NCI-H446 treated with DMSO at 0.1 percent for 48 hours (cell line): Measurements from ENCODE around the gene CDC42BPG.

Experiments
- DNase-seq: peaks from one replicate; lab custom pipeline; 2025; lab: John Stamatoyannopoulos, UW

Gene CDC42BPG

DNA sequence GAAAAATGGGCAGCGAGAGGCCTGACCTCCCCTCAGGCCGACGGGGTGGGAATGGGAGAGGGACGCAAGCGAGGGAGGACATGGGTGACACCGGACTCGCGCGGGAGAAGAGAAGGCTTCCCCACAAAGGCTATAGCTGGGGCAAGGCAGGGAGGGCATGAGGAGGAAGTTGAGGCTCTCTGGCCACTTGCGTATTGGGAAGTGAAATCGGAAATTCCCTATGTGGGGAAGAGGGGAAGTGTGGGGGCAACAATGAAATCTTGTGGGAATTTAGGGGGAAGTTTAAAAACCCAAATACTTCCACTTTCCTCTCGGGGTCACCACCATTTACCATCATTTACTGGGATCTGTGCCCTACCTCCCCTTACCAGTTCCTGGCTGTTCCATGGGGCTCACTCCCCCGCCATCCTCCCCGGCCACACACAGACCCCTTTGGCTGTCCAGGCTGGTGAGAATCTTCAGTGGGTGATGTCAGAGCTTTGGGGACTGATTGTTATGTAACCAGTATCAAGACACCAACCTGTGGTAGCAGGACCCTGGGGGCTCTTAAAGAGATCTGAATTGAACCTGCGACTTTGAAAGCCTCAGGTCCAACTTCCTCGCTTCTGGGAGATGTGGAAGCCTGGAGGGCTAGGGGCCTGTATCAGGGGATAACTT lies 34.9 kb upstream of the CDC42BPG start:
- no peak for DNase-seq

DNA sequence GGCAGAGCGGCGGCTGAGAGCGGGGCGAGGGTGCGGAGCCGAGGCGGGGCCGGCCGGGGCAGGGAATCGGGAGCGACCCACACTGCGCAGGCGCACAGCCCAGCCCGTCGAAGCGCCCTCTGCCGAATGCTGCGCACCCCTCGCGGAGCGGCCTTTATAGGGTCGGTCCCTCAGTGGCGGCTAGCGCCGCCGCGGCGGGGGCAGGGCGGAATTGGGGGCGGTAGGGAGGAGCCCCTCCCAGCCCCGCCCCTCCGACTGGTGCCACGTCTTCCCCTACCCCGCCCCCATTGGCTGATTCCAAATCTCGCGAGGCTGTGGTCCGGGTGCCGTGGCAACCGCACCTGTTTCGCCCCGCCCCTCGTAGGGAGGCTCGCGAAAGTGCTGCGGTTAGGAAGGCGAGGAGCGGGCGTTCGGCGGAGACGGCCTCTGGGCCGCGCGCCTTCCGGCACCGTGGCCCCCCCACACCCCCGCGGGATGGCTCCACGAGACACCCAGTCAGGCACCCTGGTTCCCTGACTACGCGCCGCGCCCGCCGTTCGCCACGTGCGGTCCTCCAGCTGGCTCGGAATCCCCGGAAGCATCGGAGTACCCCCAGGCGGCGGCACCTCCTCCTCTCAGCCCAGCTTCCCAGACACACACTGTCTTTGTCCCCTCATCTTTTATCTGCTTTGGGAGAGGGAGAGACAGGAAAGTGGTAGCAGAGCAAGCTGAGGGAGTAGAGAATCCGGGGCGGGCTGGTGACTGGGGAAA lies 34.2 kb upstream of the CDC42BPG start, which contains the start of gene EHD1:
Gene EHD1 (minus strand): TSS at position 128 of the 750 bp plus-strand sequence. CDS start 157 bp downstream, outside the sequence.
- peak; percentile 93 for DNase-seq

DNA sequence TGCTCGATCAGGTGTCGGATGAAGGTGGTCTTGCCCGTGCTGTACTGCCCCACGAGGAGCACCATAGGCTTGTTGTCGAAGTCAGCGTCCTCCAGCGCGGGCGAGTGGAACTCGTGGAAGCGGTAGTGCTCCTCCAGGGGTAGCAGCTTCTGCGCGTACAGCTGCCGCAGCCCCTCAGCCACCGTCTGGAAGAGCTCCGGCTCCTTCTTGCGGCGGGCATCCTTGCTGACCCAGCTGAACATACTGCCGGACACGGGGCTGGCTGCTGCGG lies 33.7 kb upstream of the CDC42BPG start:
- no peak for DNase-seq

DNA sequence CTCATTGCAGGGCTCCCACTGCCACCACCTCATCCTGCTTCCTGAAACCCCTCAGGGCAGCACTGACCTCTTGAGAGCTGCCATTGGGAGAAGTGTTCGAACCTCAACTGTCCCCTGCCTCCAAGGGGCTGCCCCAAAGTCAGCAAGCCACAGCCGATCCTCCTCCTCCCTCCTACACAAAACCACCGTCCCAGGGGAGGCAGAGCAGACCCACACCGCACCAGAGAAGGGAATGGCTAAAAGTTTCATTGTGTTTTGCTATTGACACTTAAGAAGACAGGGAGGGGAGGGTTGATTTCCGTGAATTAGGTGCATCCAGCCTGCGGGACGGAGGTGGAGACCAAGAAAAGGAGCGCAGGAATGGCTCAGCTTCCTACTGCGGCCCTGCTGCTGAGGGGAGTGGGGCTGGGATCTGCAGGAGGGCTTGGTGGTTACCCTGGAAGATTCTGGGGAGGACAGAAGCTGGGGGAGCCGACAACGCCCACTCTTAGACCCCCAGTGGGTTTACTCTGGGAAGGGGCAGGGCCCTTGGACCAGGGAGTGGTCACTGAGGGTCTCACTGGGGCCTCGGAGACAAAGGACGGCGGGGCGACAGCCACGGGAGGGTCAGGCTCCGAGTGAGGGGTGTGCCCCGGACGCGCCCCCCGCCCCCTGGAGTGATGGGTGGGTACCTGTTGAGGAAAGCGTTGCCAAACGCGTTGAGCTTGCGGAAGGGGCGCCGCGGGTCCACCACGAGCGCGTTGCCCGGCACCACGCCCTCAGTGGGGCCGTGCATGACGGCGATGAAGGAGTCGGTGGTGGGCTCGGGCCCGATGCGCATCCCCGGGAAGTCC lies 33.2 kb upstream of the CDC42BPG start:
- DNase-seq = no peak

DNA sequence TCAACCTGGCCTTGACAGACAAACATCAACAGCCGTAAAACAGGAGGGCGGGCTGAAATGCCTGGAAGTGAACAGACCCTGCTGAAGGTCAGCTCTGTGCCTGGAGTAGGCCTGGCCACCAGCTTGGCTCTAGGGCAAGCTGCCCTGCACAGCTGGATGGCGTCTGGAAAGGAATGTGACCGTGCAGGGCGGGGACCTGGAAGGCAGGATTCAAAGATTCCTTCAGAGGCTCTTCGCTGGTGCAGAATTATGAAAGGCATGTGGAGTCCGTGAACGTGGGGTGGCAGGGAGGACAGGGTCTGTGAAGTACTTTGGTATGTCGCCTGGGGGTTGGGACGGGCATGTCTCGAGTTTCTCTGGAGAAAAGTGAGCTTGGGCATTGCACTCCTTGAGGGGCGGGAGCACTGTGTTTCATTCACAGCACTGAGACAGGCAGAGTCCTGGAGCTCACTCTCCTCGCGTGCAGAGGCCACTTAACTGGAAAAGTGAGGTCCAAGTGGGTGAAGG lies 32.4 kb upstream of the CDC42BPG start:
- DNase-seq = no peak

DNA sequence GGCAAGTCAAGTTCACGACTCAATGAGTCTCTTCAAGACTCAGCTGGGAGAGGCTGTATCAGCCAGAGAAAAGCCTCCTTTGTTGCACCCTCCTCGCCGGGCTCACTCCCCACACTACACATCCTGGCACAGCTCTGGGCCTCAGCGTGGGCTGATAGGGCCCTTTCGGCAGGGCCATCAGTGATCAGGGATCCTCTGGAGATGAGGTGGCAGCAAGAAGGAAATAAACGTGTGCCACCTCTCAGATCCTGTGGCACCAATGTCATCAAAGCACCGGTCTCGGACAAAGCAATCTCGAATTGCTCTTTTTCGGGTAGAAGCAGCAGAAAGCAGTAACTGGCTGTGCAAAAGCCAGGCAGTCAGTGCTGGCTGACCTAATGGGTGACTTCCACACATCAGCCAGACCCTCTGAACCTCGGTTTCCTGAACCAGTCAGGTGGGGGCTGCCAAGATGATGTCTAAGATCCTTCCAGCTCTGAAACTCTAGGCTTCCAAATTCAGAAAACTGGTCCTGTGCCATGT lies 31.8 kb upstream of the CDC42BPG start:
- no peak for DNase-seq

DNA sequence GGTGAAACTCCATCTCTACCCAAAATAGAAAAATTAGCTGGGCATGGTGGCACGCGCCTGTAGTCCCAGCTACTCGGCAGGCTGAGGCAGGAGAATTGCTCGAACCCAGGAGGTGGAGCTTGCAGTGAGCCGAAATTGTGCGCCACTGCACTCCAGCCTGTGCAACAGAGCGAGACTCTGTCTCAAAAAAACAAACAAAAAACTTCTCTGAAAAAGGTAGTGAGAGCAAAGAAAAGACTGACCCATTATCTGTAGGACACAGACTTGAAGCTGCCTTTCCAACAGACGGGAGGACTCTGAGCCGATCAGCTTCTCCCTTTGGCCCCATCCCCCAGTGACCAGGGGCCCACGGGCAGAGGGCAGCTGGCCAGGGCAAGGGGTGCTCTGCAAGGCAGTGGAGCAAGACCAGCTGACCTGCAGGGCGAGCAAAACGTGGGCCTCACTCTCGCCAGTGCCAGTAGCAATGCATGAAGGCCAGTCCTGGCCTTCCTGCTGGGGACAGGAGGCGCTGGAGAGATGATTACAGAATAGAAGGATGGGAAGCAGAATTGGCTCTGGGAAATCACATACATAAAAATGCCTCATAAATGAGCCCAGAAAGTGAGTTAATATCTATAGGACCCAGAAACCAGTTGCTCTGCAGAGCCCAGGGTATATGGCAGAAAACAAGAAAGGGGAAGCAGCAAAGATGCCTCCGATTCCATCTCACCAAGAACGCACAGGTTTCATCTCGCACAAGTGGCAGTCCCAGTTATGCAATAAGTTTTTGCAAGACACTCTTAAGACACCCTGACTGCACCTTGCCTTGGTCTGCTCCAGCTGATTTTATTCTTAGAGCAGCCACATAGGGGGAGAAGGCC lies 31.1 kb upstream of the CDC42BPG start:
- DNase-seq = no peak

DNA sequence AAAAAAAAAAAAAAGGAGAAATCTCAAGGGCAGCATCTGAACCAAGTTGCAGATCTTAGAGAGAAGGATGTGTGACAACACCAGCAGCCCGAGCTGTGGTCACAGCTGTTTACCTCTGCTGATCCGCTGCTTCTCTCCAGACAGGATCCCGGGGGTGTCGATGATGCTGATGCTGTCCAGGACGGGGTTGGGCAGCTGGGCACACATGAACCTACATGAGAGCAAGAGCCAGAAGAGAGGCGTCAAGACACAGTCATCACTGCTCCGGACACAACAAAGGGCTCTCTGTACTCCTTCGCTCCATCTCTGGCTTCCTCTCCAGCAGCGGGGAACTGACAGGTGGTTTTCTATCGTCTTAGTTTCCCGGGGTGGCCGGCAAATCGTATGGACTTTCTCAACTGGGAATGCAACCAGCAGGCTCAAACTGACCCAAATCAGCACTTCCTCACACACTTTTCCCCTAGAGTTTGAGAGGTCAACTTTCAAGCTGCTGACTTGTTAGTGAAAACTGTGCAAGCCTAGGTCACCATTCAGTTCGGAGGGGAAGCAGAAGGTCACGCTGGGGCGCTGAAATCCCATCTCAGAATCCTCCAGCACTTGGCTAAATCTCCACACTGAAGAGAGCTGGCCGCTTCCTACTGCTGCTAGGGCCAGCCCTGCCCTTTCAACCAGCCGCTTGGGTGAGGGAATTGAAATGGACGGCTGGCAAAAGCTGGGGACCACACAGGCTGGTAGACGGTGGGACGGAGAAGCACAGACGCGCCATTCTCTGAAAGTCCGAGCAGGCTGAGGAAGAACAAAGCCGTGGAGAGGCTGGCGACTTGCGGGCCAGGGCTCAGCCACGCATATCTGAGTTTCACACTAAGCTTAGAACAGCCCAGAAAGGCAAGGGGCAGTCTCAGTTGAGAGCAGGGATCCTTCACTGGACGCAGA lies 30.1 kb upstream of the CDC42BPG start:
- DNase-seq = no peak

DNA sequence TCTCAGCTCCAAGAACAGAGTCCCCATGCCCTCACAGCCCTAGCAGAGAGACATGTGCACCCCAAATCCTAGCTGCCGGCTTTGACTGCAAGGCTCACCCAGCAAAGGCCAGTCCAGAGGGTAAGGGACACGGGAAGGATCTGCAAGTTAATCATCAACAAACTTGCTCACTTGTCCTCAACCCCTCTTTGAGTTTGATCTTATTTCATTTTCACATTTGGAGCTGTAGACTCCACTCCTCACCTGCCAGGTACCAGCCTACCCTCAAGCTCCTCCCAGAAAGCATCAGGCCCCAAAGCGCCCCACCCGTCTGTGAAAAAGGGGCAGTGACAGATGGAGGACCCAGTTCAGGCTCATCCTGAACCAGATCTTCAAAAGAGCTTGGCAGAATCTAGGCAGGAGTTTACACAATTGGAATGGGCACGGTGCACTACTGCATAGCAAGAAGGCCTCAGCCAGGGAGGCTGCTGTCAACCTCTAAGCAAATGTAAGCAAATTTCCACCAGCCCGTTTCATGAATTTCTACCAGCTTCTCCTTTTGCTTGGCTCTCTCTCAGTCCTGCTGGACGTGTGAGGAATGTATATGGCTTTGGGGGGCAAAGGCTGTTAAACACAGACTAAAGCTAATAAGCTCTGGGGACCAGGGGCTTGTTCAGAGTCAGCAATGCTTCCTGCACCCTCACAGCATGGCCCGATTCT lies 28.5 kb upstream of the CDC42BPG start:
- no peak for DNase-seq

DNA sequence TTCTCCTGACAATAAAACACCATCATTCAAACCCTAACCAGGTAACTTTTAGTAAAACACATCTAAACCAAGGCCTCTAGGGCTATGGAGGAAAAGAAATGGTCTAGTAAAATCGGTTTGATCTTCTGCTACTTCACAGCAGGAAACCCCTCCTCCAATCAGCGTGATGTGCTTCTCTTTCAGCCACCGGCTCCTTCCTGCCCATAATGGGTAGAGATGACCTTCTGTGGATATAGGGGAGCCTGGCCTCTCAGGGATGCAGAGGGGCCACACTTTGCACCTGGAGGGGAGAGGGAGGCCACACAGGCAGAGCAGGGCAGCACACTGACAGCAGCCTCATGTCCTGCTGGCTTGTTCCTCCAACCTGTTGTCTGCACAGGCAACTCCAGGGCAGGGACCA lies 27.0 kb upstream of the CDC42BPG start:
- no peak for DNase-seq

DNA sequence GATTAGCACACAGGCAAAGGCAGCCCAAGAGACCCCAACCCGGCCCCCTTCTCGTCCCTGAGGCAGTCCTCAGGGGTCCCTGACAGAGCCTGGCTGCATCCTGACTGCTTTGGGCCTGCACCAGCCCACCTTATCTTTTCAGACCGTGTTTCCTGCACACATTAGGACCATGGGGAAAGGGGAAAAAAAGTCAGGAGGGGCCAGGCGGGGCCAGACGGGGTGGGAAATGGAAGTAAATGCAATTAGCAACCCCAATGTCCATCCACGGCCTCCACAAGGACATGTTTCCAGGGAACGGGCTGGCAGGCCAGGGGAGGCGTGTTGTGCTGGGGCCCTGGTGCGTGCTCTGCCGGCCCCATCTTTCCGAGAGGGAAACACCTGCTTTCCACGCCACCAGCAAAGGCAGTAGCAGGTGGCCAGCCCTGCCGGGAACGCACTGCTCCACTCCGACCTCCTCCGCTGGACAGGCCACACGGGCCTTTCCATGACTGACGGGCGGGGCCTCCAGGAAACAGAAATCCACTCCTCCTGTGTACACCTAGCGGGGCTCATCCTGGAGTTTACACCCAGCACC lies 26.5 kb upstream of the CDC42BPG start:
- DNase-seq = no peak

DNA sequence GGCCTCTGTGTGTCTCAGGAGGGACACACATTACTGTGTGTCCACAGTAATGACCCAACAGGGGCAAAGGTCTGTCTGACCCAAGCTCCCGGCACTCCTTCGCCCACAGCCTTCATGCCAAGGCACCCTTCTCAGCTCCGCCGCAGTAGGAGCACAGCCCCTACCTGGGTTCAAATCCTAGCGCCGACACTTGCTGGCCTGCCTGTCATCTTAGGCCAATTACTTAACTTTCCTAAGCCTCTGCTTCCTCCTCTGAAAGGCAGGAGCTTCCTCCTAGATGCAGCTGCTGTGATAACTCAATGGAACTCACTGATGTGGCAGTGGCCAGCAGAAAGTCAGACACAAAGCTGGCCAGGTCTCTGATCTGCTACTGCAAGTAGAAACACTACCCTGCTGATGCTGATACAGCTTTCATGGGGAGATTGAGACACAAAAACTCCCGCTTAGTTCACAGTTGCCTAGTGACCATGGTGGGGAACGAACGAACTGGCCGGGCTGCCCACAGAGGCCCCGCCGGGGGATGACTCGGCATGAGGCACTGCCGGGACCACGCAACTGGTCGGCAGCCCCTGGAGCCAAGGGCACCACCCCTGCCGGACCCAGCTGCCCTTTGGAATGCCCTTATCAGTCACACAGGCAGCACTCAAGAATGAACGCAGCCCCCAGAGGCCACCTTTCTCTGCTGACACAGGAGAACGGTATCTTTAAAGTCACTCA lies 25.9 kb upstream of the CDC42BPG start:
- DNase-seq = no peak

DNA sequence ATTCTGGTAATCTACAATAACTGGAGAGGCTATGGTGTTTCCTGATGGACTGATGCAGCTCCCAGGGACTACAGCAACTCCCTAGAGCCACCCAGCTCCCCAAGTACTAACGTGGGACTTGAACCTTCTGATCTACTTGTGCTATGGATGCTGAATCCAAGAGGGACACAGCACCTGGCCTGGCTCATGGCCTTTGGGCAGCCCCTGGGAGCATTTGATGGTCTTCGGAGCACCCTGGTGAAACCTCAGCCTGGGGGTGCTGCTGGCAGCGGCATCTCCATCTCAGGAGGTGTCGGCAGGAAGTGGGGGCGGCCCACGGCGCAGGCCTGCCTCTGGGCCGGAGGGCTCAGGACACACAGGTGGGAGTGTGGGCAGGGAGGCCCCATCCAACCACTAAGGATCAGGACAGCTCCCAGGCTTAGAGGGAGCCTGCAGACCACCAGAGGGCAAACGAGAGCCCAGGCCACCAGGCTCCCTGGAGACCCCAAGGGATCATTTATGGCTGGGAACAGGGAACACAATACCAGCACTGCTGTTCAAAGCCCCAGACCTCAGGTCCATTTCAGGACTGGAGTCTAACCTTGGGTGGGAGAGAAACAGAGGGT lies 25.2 kb upstream of the CDC42BPG start:
- DNase-seq = no peak

DNA sequence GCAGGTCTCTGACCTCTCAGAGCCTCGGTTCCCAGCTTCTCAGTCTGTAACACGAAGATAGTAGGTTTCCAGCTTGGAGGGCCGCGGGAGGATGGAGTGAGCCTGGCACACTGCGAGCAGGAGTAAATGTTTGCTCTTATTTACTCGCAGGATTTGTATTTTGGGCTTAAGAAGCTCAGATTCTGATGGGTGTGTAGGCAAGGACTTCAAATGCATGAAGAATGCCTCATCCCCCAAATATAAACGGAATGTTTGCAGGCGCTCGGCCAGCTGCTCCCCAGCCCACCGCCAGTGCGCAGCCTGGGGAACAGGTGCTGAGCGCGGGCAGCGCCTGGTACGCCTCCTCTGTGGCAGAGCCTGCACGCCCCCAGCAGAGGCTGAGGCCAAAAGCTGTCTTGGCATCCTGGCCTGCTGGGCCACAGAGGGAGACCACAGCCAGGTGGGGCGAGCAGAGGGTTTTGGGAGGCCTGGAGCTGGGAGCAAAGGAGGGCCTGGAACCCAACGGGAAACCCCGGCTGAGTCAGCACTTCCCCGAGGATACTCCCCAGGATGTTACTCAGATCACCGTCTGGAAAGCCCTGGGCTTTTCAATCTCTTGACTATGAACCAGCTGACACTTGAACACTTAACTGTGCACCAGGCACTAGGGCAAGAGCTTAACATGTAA lies 24.6 kb upstream of the CDC42BPG start:
- DNase-seq = peak; percentile 57

DNA sequence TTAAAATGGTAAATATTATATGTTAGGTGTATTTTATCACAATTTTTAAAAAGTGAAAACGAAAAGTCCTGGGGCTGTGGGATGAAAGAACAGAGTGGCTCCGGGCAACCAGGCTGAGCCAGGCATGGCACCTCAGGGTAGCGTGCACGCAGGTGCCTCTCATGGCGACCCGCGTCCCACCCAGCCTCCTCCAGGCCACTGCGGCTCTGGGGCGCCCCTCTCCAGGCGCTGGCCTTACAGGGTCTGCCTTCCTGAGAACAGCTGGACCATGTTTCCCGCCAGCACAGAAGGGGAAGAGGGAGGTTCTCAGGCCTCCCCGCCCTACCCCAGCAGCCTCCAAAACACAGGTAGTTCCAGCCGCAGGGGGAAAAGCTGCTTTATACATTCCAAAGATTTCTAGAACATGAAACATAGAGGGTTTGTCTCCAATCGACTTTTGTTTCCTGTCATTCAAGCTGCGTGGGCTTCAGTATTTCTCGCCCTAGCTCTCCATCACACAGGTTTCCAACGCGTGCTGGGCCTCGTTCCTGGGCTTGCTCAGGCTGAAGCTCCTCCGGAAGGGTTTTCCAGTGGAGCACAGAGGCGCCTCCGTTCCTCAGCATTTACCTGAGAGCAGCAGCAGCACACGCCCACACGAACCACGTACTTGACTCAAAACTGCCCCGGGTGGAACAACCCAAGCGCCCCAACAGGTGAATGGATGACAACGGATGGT lies 23.5 kb upstream of the CDC42BPG start:
- DNase-seq = no peak

DNA sequence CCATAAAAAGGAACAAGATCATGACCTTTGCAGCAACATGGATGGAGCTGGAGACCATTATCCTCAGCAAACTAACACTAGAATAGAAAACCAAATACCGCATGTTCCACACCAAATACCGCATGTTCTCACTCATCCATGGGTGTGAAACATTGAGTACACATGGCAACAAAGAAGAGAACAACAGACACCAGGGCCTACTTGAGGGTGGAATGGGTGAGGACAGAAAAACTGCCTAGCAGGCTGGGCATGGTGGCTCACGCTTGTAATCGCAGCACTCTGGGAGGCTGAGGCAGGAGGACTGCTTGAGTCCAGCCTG lies 21.7 kb upstream of the CDC42BPG start:
- DNase-seq = no peak
